Erythroblast (primary cell): ENCODE data around the gene MSMP.

Experiments used
- GATA1 ChIP-seq: IDR thresholded peaks from 2 replicates; pipeline ENCODE4 v1.6.1; 2011; ENCODE audit warnings: low read depth, mild to moderate bottlenecking, control low read depth, low read length, moderate library complexity
- POLR2A ChIP-seq: IDR thresholded peaks from 2 replicates; pipeline ENCODE4 v1.6.1; 2011; ENCODE audit warnings: mild to moderate bottlenecking, low read length

DNA sequence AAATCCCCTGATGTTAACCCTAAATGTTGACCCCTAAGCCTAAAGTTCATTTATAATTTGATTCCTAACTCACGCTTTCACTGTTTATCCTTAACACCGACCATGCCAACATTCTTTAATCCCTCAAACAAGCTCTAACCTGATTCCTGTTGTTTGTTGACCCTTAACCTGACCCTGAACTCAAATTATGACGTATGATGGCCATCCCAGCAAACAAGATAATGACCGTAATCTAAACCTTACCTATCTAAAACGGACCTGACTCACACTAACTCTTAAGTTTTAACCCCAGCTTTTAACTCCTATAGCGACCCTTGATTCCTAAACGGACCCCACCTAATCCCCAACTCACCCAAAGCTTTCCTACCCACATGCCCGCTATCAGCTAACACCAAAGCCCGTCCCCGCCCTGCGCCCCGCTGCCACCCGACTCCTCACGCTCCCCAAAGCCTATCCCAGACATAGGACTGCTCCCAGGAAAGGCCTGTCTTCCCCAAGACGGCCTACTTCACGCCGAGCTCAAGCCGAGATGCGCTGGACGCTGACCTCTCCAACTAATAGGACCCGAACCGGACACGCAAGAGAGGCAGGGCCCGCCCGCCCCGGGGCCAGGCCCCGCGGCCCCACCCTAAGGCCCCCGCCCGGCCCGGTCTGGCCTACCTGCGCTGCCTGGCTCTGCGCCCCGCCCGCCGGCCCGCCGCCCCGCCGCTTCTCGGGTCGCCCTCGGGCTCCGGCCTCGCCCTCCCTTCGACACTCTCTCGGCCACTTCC is 22.5 kb downstream of the MSMP start:
- no peak for TF ChIP-seq POLR2A
- TF ChIP-seq GATA1, result no peak
